ENCODE results near the gene PDZRN3.
"Not testable (repeated sequence)": the region's sequence is repeated elsewhere in the genome, so short reads cannot be mapped to it uniquely, and the experiment has no call there.

The PDZRN3 gene

DNA sequence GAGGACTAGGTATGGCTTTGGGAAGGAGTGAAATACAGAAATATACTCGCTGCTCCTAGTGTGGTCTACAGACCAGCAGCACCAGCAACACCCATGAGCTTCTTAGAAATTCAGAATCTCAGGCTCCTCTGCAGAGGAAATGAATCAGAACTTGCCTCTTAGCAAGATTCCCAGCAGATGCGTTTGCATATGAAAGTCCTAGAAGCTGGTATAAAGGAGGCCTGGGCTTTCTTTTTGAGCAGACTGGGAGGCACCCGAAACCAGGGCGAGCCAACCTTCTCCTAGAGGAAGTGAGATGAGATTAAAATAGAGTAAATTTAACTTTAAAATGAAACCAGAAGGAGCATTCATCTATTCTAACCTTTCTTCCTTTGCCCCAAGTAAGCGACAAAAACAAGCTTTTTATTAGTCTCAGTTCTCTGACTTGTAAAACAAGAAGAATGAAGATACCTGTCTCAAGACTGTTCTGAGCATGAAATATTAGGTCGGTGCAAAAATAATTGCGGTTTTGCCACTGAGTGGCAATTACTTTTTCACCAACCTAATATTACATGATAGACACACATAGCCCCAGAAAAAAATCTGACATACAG lies 140.0 kb downstream of the PDZRN3 start:
- DNase-seq = no peak

DNA sequence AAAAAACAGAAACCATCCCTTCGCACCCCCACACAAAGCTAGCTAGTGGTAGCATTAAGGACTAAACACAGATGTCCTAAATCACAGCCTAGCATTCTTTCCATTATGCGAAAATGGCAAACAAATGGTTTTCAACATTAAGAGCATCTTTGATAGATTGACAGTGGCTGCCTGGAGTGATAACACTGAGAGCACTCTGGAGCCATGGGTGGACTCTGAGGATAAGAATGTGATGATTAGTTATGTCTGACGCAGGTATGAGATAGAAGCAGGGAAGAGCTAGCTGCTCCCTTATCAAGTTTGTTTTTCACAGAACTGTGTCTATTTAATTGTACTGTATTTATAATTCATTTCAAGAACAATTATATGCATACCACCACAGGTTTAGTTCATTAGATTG lies 142.9 kb downstream of the PDZRN3 start:
- no peak for DNase-seq

GRCh38 chr3:73480187-73480672 lies 144.5 kb downstream of the PDZRN3 start:
- peak; percentile 3 to 50 for DNase-seq

- no peak for DNase-seq
Observed at GRCh38 chr3:73479325-73479724, 145.4 kb downstream of the PDZRN3 start.

GRCh38 chr3:73478858-73479257 lies 145.9 kb downstream of the PDZRN3 start:
- DNase-seq = no peak

- DNase-seq = no peak
Observed at GRCh38 chr3:73475717-73476116, 149.0 kb downstream of the PDZRN3 start.

GRCh38 chr3:73475175-73475574 lies 149.6 kb downstream of the PDZRN3 start:
- no peak for DNase-seq

DNA sequence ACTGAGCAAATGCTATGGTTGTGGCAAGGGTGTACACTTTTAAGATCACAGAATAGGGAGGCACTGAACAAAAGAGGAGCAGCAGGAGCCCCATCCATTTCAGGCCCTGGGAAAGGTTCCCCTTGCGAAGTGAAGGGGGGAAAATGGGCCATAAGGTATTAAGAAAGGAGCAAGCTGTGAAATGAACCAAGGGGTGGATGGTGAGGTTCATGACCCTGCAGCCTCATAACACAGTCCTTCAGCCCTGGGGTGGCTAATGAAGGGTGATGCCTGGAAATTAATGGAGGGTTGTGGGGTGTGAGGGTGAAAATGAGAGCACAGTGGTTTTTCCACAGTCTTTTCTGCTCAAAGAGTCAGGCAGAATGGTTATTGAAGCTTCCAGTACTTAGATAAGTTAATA lies 150.1 kb downstream of the PDZRN3 start:
- no peak for DNase-seq

DNA sequence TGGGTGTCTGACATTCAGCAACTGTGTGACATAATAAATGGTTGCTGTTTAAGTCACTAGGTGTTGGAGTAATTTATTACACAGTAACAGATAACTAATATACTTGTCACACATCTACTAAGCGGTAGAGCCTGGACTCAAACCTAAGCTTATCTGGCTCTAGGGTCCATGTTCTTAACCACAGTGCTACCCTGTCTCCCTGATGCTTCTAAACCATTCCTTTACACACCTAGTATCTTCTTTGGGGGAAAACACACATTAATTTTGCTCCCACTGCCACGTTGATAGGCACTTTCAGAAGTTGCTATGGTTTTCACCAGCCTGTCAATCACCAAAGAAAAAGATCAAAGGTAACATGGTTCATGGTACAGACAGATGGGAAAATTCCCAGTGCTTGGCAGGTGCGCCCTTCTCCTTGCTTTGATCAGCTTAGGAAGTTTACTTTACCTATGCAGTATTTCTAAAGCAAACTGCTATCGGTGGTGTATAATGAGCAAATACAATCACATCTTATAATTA lies 150.8 kb downstream of the PDZRN3 start:
- no peak for DNase-seq

GRCh38 chr3:73473181-73473897 lies 151.4 kb downstream of the PDZRN3 start:
- DNase-seq = peak in 1 of 2 experiments; percentile 13

- DNase-seq = no peak
Observed at GRCh38 chr3:73471986-73472787, 152.6 kb downstream of the PDZRN3 start.

GRCh38 chr3:73470860-73471259 lies 153.9 kb downstream of the PDZRN3 start:
- DNase-seq = peak in 1 of 2 experiments; percentile 39

GRCh38 chr3:73469331-73469730 lies 155.4 kb downstream of the PDZRN3 start:
- no peak for DNase-seq

GRCh38 chr3:73467211-73467610 lies 157.5 kb downstream of the PDZRN3 start:
- no peak for DNase-seq

DNA sequence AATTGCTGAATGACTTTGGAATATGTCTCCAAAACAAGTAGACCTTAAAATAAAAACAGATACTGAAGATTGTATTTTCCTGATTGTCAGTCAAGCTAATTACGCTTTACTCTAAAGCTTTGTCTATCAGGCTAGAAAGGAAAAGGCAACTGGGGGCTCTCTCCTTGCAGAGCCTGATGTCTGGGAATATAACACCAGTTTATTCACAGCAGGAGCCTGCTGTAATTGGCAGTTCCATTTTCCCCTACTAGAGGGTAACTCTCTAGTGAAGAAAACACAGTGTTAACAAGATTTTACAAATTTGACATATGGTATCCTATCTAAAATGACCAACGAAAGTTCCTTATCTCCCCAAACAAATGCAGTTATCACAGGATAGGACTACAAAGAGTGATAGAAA lies 158.8 kb downstream of the PDZRN3 start:
- peak in 1 of 2 experiments; percentile 1 for DNase-seq

DNA sequence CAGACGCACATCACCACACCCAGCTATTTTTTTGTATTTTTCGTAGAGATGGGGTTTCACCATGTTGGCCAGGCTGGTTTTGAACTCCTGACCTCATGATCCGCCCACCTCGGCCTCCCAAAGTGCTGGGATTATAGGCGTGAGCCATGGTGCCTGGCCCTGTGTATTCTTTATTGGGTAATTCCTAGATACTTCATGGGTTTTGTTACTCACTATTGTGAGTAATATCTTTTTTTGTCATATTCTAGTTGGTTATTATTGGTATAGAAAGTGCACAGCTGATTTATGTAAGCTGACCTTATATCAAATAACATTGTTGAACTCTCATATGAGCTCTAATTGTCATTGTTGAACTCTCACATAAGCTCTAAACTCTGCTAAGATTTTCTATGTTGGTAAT lies 160.6 kb downstream of the PDZRN3 start:
- not testable (repeated sequence) for DNase-seq

- DNase-seq = no peak
Observed at GRCh38 chr3:73461547-73461946, 163.2 kb downstream of the PDZRN3 start.

GRCh38 chr3:73459711-73460110 lies 165.0 kb downstream of the PDZRN3 start:
- DNase-seq = no peak

DNA sequence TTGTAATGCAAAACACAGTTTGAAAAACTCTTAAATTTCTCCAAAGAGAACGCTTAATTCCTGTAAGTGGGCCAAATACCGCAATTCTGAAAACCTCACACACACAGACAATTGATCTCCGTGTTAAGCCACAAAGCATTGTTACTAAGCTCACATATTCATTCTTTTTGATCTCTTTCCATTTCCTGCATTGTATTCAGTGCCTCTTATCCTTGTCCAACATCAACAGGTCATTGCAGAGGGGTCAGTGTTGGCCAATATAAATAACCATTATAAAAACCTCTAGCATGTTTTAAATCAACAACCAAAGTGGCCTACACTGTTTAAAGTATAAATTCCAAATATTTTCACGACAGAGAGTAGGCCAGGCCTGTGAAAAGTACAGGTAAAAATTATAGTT lies 171.1 kb downstream of the PDZRN3 start:
- DNase-seq = no peak

DNA sequence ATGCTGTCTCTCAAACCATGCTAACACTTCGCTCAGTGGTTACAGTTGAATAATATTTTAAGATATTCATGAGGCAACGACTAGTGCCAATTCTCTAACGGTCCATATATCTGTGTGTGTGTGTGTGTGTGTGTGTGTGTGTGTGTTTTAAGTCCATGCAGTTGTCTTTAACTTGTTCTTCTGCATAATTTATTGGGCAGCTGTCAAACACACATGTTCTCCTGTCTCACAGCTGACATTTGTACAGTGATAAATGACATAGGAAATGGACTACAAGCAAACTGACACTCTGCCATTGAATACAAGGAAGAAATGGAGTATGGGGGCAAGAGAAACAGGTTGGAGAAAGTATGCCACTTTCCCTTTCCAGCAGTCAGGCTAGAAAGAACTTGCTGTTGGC lies 172.0 kb downstream of the PDZRN3 start:
- no peak for DNase-seq

GRCh38 chr3:73451301-73451944 lies 173.3 kb downstream of the PDZRN3 start:
- no peak for DNase-seq

- DNase-seq = no peak
Observed at GRCh38 chr3:73449774-73450173, 175.0 kb downstream of the PDZRN3 start.

GRCh38 chr3:73448761-73449301 lies 175.9 kb downstream of the PDZRN3 start:
- no peak for DNase-seq

Measured in NCI-H446 (cell line).